Osteocyte (in vitro differentiated cells): Measurements from ENCODE around the gene GNB3. TPM values are rescaled to one million over a fixed set of nuclear protein-coding genes. Genes with fewer than 3 reads are reported as not detected.

ENCODE experiments used
- DNase-seq: peaks from one replicate; pipeline ENCODE4 v3.0.0; 2021; ENCODE audit warnings: mixed read lengths; ENCODE audit not compliant: unreplicated experiment; ENCODE audit errors: extremely low spot score
- H3K27ac Mint-ChIP-seq: one replicate; pipeline ENCODE4 v1.8.0; 2021; ENCODE audit warnings: mild to moderate bottlenecking, mixed read lengths; ENCODE audit not compliant: unreplicated experiment
- H3K27me3 Mint-ChIP-seq: one replicate; pipeline ENCODE4 v1.8.0; 2021; ENCODE audit warnings: mixed read lengths; ENCODE audit not compliant: unreplicated experiment
- H3K36me3 Mint-ChIP-seq: one replicate; pipeline ENCODE4 v1.8.0; 2021; ENCODE audit warnings: mixed read lengths; ENCODE audit not compliant: unreplicated experiment
- H3K4me1 Mint-ChIP-seq: one replicate; pipeline ENCODE4 v1.8.0; 2021; ENCODE audit warnings: mixed read lengths; ENCODE audit not compliant: unreplicated experiment
- H3K4me3 Mint-ChIP-seq: one replicate; pipeline ENCODE4 v1.8.0; 2021; ENCODE audit warnings: mild to moderate bottlenecking, moderate library complexity, mixed read lengths; ENCODE audit not compliant: unreplicated experiment
- H3K9me3 Mint-ChIP-seq: one replicate; pipeline ENCODE4 v1.8.0; 2021; ENCODE audit warnings: mixed read lengths; ENCODE audit not compliant: unreplicated experiment
- total RNA-seq: library from RNA; stranded (reverse); gene quantifications from 2 replicates; pipeline ENCODE4 v1.2.1, GENCODE V29; 2021
- TF ChIP-seq, protein P1 (sequence below): fragments of 200-600 bp; sonication (generic); IDR thresholded peaks from 2 replicates; pipeline ENCODE4 v1.5.0; 2021; ENCODE audit warnings: antibody characterized with exemption, mild to moderate bottlenecking, moderate library complexity

The GNB3 gene
- total RNA-seq, 1 donor from 2014 or later, result 10.6 TPM

DNA sequence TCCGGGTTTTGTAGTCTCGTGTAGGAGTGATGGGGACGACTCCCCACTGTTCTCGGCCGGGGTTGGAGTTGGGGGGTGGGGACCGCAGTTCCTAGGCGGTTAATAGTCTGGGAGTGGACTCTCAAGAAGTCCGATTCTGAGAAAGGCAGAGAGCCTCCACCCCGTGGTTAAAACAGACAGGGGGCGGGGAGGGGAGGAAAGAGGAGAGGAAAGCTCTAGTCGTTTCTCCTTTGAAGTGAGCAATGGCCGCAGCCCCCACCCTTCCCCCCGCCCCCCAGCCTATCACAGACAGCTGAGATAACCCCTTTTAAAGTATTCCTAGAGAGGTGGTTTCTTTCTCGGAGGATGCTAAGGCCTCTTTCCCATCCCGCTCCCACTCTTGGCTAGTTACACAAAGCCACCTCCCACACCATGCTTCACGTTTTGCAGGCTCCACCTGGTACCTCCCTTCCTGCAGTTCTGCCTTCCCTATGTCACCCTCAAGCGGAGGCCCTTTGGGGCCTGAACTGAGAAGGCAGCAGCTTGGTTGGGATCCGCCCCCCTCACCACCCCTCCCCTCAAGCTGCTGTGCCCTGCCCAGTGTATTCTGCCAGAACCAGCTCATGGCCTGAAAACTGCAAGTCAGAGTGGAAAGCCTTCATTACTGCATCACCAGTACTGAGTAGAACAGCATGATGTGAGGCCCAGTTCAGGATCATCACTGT, 12.1 kb downstream of the GNB3 start:
- Mint-ChIP-seq H3K4me1 (peaks cover 34% of the 10 kb centered on the region), H3K4me3 (peak overlapping the region; percentile 97)
- TF ChIP-seq, protein P1, sequence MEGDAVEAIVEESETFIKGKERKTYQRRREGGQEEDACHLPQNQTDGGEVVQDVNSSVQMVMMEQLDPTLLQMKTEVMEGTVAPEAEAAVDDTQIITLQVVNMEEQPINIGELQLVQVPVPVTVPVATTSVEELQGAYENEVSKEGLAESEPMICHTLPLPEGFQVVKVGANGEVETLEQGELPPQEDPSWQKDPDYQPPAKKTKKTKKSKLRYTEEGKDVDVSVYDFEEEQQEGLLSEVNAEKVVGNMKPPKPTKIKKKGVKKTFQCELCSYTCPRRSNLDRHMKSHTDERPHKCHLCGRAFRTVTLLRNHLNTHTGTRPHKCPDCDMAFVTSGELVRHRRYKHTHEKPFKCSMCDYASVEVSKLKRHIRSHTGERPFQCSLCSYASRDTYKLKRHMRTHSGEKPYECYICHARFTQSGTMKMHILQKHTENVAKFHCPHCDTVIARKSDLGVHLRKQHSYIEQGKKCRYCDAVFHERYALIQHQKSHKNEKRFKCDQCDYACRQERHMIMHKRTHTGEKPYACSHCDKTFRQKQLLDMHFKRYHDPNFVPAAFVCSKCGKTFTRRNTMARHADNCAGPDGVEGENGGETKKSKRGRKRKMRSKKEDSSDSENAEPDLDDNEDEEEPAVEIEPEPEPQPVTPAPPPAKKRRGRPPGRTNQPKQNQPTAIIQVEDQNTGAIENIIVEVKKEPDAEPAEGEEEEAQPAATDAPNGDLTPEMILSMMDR, result no peak

DNA sequence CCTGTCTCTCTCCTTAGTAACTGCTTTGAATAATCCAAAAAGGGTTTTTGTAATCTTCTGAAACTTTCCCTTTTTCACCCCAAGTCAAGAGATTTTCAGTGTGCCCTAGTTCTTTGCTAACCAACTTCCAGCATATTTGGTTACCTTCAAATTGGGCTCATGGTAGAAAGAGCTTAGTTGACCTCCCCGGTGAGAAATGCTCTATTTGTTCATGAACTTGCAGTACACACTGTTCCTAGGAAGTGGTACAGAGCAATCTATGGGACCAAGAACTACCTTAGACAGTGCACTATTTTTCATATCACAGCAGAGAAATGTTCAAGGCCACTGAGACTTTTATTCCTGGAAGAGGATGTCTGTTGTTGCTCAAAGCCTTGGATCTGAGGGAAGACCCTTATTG, 12.9 kb downstream of the GNB3 start:
- TF ChIP-seq, protein P1, result no peak
- Mint-ChIP-seq H3K4me1 (peaks cover 34% of the 10 kb centered on the region), H3K27me3 (no peaks in the 10 kb centered on the region)

More for the DNA sequence above, 12.1 kb downstream of the GNB3 start:
- Mint-ChIP-seq H3K27ac (peak overlapping the region; percentile 99), H3K27me3 (no peaks in the 10 kb centered on the region), H3K36me3 (peaks cover 14% of the 10 kb centered on the region), H3K9me3 (no peaks in the 10 kb centered on the region)
- no peak for DNase-seq

DNA sequence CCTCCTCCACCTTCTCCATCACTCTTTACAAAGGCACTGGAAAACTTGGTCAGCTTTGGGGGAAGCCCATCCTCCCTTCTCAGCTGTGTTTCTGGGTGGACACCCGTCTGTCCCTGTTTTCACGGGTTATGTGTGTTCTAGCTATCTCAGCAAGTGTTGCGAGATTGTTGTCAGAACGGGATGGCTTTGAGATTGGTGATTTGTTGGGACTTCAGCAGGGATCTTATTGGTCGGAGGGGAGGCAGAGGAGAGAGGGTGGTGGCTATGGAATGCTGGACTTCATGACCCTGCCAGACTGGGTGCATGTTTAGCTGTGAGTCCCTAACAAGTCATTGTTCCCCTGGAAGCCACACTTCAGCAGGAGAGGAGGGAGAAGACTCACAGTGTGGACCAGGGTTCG, 13.3 kb downstream of the GNB3 start:
- peaks cover 20% of the 10 kb centered on the region for H3K36me3 Mint-ChIP-seq
- H3K27me3 Mint-ChIP-seq, result no peaks in the 10 kb centered on the region
- TF ChIP-seq, protein P1, result no peak
- peak overlapping the region; percentile 99 for H3K27ac Mint-ChIP-seq
- H3K4me3 Mint-ChIP-seq, result peak overlapping the region; percentile 97
- no peak for DNase-seq
- peaks cover 34% of the 10 kb centered on the region for H3K4me1 Mint-ChIP-seq
- no peaks in the 10 kb centered on the region for H3K9me3 Mint-ChIP-seq

More for the DNA sequence above, 12.9 kb downstream of the GNB3 start:
- Mint-ChIP-seq H3K4me3 (peak overlapping the region; percentile 97), H3K36me3 (peaks cover 20% of the 10 kb centered on the region), H3K27ac (peak overlapping the region; percentile 99), H3K9me3 (no peaks in the 10 kb centered on the region)
- no peak for DNase-seq

DNA sequence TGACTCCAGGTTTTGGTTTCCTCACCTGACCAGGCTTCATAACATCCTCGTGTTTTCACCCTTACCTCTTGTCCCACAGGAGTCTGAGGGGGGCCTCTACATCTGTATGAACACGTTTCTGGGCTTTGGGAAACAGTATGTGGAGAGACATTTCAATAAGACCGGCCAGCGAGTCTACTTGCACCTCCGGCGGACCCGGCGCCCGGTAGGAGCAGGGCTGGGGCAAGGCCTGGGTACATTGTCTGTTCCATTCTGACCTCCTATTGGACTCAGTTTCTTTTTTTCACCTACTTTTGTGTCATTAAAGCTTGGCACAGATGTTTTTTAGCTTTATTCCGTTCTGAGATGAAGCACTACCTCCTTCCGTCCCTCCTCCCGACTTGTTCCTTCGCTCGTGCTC, 14.6 kb downstream of the GNB3 start:
- Mint-ChIP-seq H3K27ac (no peak overlapping the region), H3K36me3 (peaks cover 24% of the 10 kb centered on the region), H3K4me3 (no peak overlapping the region), H3K4me1 (peaks cover 26% of the 10 kb centered on the region), H3K27me3 (no peaks in the 10 kb centered on the region), H3K9me3 (no peaks in the 10 kb centered on the region)
- no peak for DNase-seq
- TF ChIP-seq, protein P1, result no peak

DNA sequence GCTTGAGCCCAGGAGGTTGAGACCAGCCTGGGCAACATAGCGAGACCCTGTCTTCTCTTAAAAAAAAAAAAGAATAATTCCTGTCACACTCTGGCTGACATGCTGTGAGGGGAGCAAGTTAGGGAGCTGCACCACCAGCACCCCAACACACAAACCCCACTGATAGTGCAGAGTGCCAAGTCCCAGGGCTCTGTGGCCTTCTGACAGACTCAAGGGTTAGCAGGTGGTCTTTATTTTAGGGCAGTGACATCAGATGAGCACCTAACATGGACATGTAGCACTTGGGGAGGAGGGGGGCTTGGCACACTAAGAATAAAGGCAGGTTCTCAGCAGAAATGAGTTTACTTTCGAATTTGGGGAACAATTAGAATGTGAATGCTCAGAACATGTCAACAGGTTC, 18.1 kb downstream of the GNB3 start:
- Mint-ChIP-seq H3K36me3 (peaks cover 43% of the 10 kb centered on the region), H3K4me1 (peaks cover 7% of the 10 kb centered on the region), H3K9me3 (no peaks in the 10 kb centered on the region), H3K27ac (no peak overlapping the region), H3K27me3 (no peaks in the 10 kb centered on the region), H3K4me3 (no peak overlapping the region)
- TF ChIP-seq, protein P1, result no peak
- DNase-seq, result no peak
